ENCODE measurements around the gene CNOT6.
"Not testable (repeated sequence)": the region's sequence is repeated elsewhere in the genome, so short reads cannot be mapped to it uniquely, and the experiment has no call there.

The CNOT6 gene

DNA sequence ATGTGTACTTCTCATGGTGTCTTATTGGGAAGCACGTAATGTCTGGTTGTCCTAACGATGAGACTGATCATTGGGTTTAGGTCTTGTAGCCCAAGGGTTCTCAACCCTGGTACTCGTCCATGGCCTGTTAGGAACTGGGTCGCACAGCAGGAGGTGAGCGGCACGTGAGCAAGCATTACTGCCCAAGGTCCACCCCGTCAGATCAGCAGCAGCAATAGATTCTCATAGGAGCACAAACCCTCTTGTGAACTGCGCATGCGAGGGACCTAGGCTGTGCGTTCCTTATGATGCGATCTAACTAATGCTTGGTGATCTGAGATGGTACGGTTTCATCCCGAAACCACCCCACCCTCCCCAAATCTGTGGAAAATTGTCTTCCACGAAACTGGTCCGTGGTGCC is 33.5 kb downstream of the CNOT6 start:
- TF ChIP-seq, protein P1, sequence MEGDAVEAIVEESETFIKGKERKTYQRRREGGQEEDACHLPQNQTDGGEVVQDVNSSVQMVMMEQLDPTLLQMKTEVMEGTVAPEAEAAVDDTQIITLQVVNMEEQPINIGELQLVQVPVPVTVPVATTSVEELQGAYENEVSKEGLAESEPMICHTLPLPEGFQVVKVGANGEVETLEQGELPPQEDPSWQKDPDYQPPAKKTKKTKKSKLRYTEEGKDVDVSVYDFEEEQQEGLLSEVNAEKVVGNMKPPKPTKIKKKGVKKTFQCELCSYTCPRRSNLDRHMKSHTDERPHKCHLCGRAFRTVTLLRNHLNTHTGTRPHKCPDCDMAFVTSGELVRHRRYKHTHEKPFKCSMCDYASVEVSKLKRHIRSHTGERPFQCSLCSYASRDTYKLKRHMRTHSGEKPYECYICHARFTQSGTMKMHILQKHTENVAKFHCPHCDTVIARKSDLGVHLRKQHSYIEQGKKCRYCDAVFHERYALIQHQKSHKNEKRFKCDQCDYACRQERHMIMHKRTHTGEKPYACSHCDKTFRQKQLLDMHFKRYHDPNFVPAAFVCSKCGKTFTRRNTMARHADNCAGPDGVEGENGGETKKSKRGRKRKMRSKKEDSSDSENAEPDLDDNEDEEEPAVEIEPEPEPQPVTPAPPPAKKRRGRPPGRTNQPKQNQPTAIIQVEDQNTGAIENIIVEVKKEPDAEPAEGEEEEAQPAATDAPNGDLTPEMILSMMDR (IDR thresholded peaks at IDR 0.05; ENCODE audit: low read depth, low read length) = no peak
- no peak for DNase-seq (ENCODE audit: low read depth in 2 of 2)

DNA sequence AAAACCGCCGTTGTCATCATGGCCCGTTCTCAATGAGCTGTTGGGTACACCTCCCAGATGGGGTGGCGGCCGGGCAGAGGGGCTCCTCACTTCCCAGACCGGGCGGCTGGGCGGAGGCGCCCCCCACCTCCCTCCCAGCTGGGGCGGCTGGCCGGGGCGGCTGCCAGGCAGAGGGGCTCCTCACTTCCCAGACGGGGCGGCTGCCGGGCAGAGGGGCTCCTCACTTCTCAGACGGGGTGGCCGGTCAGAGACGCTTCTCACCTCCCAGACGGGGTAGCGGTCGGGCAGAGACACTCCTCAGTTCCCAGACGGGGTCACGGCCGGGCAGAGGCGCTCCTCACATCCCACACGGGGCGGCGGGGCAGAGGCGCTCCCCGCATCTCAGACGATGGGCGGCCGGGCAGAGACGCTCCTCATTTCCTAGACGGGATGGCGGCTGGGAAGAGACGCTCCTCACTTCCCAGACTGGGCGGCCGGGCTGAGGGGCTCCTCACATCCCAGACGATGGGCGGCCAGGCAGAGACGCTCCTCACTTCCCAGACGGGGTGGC is 36.9 kb downstream of the CNOT6 start:
- DNase-seq (ENCODE audit: low read depth in 2 of 2); H3K4me3 ChIP-seq (replicated peaks in 1 of 2; ENCODE audit: low read depth in 2 of 2, low read length in 2 of 2): not testable (repeated sequence)

More for the DNA sequence above, 33.5 kb downstream of the CNOT6 start:
- H3K4me3 ChIP-seq (replicated peaks in 1 of 2; ENCODE audit: low read depth in 2 of 2, low read length in 2 of 2) = no peak overlapping the region

DNA sequence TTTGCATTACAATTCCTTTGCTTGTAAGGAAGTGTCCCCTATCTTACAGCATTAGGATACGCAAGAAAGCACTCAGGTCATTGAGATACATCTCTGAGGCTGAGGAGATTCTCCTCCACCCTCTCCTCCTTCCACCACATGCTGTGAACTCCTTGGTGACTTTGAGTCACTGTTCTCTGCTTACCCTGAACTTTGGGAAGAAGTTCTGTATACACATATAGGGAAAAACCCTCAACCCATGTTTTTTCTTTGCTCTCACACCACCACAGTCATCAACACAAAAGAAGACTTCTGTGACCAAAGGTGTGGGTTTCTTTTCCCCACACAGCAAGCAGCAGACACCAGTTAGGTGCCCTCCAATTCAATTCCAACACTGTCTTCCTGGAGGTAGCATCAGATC is 38.1 kb downstream of the CNOT6 start:
- TF ChIP-seq, protein P1 (IDR thresholded peaks at IDR 0.05; ENCODE audit: low read depth, low read length) = no peak
- H3K4me3 ChIP-seq (replicated peaks in 1 of 2; ENCODE audit: low read depth in 2 of 2, low read length in 2 of 2) = no peak overlapping the region
- DNase-seq (ENCODE audit: low read depth in 2 of 2) = no peak

DNA sequence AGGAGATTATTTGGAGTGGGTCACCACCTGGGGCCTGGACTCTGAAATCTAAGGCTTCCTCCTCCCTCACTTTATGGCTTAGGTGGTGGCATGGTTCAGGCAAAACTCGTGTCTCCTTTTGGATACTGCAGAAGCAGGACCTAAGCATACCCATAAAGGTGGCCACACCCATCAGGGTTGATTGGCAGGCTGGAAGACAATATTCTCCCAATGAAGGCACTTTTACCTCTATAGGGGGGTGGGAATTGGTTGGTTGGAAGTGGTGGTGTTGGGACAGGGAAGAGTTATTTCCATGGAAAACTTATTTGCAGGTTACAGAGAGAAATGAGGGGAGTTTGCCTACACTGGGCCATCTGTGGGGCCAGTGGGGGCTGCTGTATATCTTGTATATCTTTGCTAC is 39.7 kb downstream of the CNOT6 start:
- H3K4me3 ChIP-seq (replicated peaks in 1 of 2; ENCODE audit: low read depth in 2 of 2, low read length in 2 of 2) = no peak overlapping the region
- DNase-seq (ENCODE audit: low read depth in 2 of 2) = no peak
- TF ChIP-seq, protein P1 (IDR thresholded peaks at IDR 0.05; ENCODE audit: low read depth, low read length) = no peak

DNA sequence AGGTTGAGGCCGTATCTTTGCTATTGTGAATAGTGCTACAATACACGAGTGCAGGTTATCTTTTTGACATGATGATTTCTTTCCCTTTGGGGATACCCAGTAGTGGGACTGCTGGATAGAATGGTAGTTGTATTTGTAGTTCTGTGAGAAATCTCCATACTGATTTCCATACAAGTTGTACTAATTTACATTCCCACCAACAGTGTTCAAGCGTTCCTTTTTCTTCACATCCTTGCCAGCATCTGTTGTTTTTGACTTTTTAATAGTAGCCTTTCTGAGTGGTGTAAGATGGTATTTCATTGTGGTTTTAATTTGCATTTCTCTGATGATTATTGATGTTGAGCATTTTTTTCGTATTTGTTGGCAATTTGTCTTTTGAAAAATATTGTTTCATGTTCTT is 41.4 kb downstream of the CNOT6 start:
- DNase-seq (ENCODE audit: low read depth in 2 of 2) = no peak
- TF ChIP-seq, protein P1 (IDR thresholded peaks at IDR 0.05; ENCODE audit: low read depth, low read length) = no peak
- no peak overlapping the region for H3K4me3 ChIP-seq (replicated peaks in 1 of 2; ENCODE audit: low read depth in 2 of 2, low read length in 2 of 2)

DNA sequence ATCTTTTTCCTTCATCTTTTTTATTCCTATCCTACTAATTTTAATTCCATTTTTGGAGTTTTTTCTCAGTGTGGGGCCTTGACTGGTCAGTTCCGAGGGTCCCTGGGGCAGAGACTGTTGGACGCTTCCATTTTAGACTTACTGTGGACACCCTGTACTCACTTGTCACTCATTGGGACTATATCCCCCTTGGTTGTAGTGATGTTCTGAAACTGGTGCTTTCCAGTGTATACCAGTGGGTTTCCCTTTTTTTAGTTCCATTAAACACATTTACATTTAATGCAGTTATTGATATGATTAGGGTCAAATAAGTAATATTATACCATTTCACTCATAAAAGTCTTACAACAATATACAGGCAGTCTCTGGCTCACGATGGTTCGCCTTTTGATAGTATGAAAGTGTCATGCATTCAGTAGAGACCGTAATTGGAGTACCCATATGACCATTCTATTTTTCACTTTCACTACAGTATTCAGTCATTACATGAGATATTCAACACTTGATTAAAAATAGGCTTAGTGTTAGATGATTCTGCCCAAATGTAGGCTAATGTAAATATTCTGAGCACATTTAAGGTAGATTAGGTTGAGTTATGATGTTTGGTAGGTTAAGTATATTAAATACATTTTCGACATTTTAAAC is 46.0 kb downstream of the CNOT6 start:
- DNase-seq (ENCODE audit: low read depth in 2 of 2) = no peak
- TF ChIP-seq, protein P1 (IDR thresholded peaks at IDR 0.05; ENCODE audit: low read depth, low read length) = no peak
- H3K4me3 ChIP-seq (replicated peaks in 1 of 2; ENCODE audit: low read depth in 2 of 2, low read length in 2 of 2) = no peak overlapping the region

DNA sequence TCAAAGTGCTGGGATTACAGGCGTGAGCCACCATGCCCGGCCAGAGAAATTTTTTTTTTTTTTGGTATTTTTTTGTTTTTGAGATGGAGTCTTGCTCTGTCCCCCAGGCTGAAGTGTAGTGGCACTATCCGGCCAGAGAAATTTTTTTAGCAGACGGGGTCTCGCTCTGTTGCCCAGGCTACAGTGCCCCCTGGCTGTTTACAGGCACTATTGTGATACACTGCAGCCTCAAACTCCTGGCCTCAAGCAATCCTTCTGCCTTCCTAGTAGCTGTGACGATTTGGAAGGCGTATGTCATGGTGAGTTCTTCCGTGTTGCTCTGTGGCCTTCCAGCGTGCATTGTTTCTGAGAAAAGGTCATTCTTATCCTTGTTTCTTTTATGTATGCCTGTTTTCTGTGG is 47.5 kb downstream of the CNOT6 start:
- TF ChIP-seq, protein P1 (IDR thresholded peaks at IDR 0.05; ENCODE audit: low read depth, low read length) = no peak
- DNase-seq (ENCODE audit: low read depth in 2 of 2) = no peak
- no peak overlapping the region for H3K4me3 ChIP-seq (replicated peaks in 1 of 2; ENCODE audit: low read depth in 2 of 2, low read length in 2 of 2)
